Stimulated activated CD8-positive, alpha-beta memory T cell treated with anti-CD3 and anti-CD28 coated beads, Interleukin-4, amount 100 ng/mL, for 24 hours (primary cell): ENCODE results near the gene UBQLN1.
"Not testable (repeated sequence)": the region's sequence is repeated elsewhere in the genome, so short reads cannot be mapped to it uniquely, and the experiment has no call there.

Source experiments
- DNase-seq: peaks from one replicate; pipeline ENCODE4 v3.0.0-alpha.2; 2020; ENCODE audit warnings: low read depth

The UBQLN1 gene

GRCh38 chr9:83630938-83631457, 76.8 kb downstream of the UBQLN1 start:
- no peak for DNase-seq

- DNase-seq = no peak
Observed at GRCh38 chr9:83629433-83630104, 78.2 kb downstream of the UBQLN1 start.

GRCh38 chr9:83628540-83628939, 79.2 kb downstream of the UBQLN1 start:
- DNase-seq = no peak

GRCh38 chr9:83625178-83625577, 82.6 kb downstream of the UBQLN1 start:
- no peak for DNase-seq

GRCh38 chr9:83623679-83624076, 84.1 kb downstream of the UBQLN1 start:
- DNase-seq = no peak

GRCh38 chr9:83622939-83623678, 84.6 kb downstream of the UBQLN1 start, which contains the start of gene IDNK:
Gene IDNK, plus strand, starts transcription at chr9:83623143. Its CDS starts 29 bp downstream, at chr9:83623172.
- peak; percentile 43 for DNase-seq

GRCh38 chr9:83622433-83622938, 85.3 kb downstream of the UBQLN1 start:
- peak; percentile 36 for DNase-seq

- DNase-seq = no peak
Observed at GRCh38 chr9:83620841-83621636, 86.7 kb downstream of the UBQLN1 start.

GRCh38 chr9:83617299-83617698, 90.5 kb downstream of the UBQLN1 start:
- DNase-seq = no peak

- not testable (repeated sequence) for DNase-seq
Observed at GRCh38 chr9:83613298-83613697, 94.5 kb downstream of the UBQLN1 start.
